ELF-1 (cell line): ENCODE data around the gene MARCKS.
"Not testable (repeated sequence)": the region's sequence is repeated elsewhere in the genome, so short reads cannot be mapped to it uniquely, and the experiment has no call there.

ENCODE experiments used
- DNase-seq: peaks from one replicate; pipeline ENCODE4 v3.0.0-alpha.2; 2016; ENCODE audit warnings: low read depth, low spot score

MARCKS gene

GRCh38 chr6:113882336-113883022 is 25.3 kb downstream of the MARCKS start:
- no peak for DNase-seq

- no peak for DNase-seq
Observed at GRCh38 chr6:113884011-113884410, 26.9 kb downstream of the MARCKS start.

GRCh38 chr6:113886512-113886911 is 29.4 kb downstream of the MARCKS start:
- no peak for DNase-seq

- DNase-seq = no peak
Observed at GRCh38 chr6:113888493-113888892, 31.3 kb downstream of the MARCKS start.

GRCh38 chr6:113888956-113889630 is 31.9 kb downstream of the MARCKS start:
- no peak for DNase-seq

GRCh38 chr6:113893451-113893850 is 36.3 kb downstream of the MARCKS start:
- no peak for DNase-seq

GRCh38 chr6:113893866-113894265 is 36.7 kb downstream of the MARCKS start:
- peak; percentile 8 for DNase-seq

- DNase-seq = no peak
Observed at GRCh38 chr6:113894712-113895674, 37.8 kb downstream of the MARCKS start.

GRCh38 chr6:113901482-113901881 is 44.3 kb downstream of the MARCKS start:
- DNase-seq = no peak

GRCh38 chr6:113903666-113904330 is 46.7 kb downstream of the MARCKS start:
- DNase-seq = peak; percentile 49

- DNase-seq = no peak
Observed at GRCh38 chr6:113907102-113907815, 50.1 kb downstream of the MARCKS start.

- DNase-seq = no peak
Observed at GRCh38 chr6:113908801-113909200, 51.7 kb downstream of the MARCKS start.

- peak; percentile 24 for DNase-seq
Observed at GRCh38 chr6:113909224-113909856, 52.2 kb downstream of the MARCKS start.

- not testable (repeated sequence) for DNase-seq
Observed at GRCh38 chr6:113910285-113910684, 53.1 kb downstream of the MARCKS start.
